GM19025 (cell line): ENCODE measurements around the gene DUOX1.

Experiments
- ATAC-seq: cut with Tn5 transposase; IDR thresholded peaks from one replicate; pipeline ENCODE4 v1.9.1; 2021; ENCODE audit warnings: mild to moderate bottlenecking, low read depth, moderate library complexity; ENCODE audit not compliant: unreplicated experiment

Gene DUOX1

GRCh38 chr15:45165536-45165935 lies 35.7 kb downstream of the DUOX1 start:
- no peak for ATAC-seq

- peak; percentile 90 for ATAC-seq
These were observed 37.2 kb downstream of the DUOX1 start for GRCh38 chr15:45166834-45167630.

GRCh38 chr15:45167631-45168205 lies 37.9 kb downstream of the DUOX1 start:
- no peak for ATAC-seq

GRCh38 chr15:45168286-45168685 lies 38.5 kb downstream of the DUOX1 start:
- ATAC-seq, result no peak

- ATAC-seq, result no peak
These were observed 39.2 kb downstream of the DUOX1 start for GRCh38 chr15:45168751-45169551.

- ATAC-seq, result no peak
These were observed 40.0 kb downstream of the DUOX1 start for GRCh38 chr15:45169608-45170480.

GRCh38 chr15:45171912-45172311 lies 42.1 kb downstream of the DUOX1 start:
- no peak for ATAC-seq

GRCh38 chr15:45174069-45174468 lies 44.3 kb downstream of the DUOX1 start:
- ATAC-seq, result no peak

GRCh38 chr15:45174577-45174976 lies 44.8 kb downstream of the DUOX1 start:
- no peak for ATAC-seq

GRCh38 chr15:45177285-45177684 lies 47.5 kb downstream of the DUOX1 start:
- ATAC-seq, result no peak

GRCh38 chr15:45179221-45179985 lies 49.6 kb downstream of the DUOX1 start:
- no peak for ATAC-seq

- no peak for ATAC-seq
These were observed 50.4 kb downstream of the DUOX1 start for GRCh38 chr15:45180201-45180600.

GRCh38 chr15:45180648-45181436 lies 51.0 kb downstream of the DUOX1 start:
- no peak for ATAC-seq

GRCh38 chr15:45181491-45182285 lies 51.9 kb downstream of the DUOX1 start:
- no peak for ATAC-seq

- no peak for ATAC-seq
These were observed 53.2 kb downstream of the DUOX1 start for GRCh38 chr15:45182996-45183395.

GRCh38 chr15:45183511-45183910 lies 53.7 kb downstream of the DUOX1 start:
- ATAC-seq, result no peak

- no peak for ATAC-seq
These were observed 54.8 kb downstream of the DUOX1 start for GRCh38 chr15:45184562-45185041.
